ENCODE results near the gene ARL2.
"Not testable (repeated sequence)": the region's sequence is repeated elsewhere in the genome, so short reads cannot be mapped to it uniquely, and the experiment has no call there.

Gene ARL2

GRCh38 chr11:65013888-65014725 lies at the start of gene ARL2:
ARL2 (plus strand) TSS chr11:65014160; CDS start chr11:65014208, 48 bp downstream.
- in situ Hi-C loops (cut with MboI; ENCODE audit: low sequenced_read_pairs), result no loop called here

GRCh38 chr11:64967375-64967774 lies 46.6 kb upstream of the ARL2 start:
- in situ Hi-C loops (cut with MboI; ENCODE audit: low sequenced_read_pairs), result no loop called here

GRCh38 chr11:64969209-64969608 lies 44.8 kb upstream of the ARL2 start:
- in situ Hi-C loops (cut with MboI; ENCODE audit: low sequenced_read_pairs), result no loop called here

- in situ Hi-C loops (cut with MboI; ENCODE audit: low sequenced_read_pairs), result no loop called here
Measured at GRCh38 chr11:64970731-64971151, 43.2 kb upstream of the ARL2 start.

- in situ Hi-C loops (cut with MboI; ENCODE audit: low sequenced_read_pairs), result no loop called here
Measured at GRCh38 chr11:64971421-64972233, 42.3 kb upstream of the ARL2 start, which contains the start of gene MAJIN. MAJIN (minus strand) TSS chr11:64972108; CDS start chr11:64959405, 12,703 bp downstream.

GRCh38 chr11:64974124-64974523 lies 39.8 kb upstream of the ARL2 start:
- in situ Hi-C loops (cut with MboI; ENCODE audit: low sequenced_read_pairs), result no loop called here

- in situ Hi-C loops (cut with MboI; ENCODE audit: low sequenced_read_pairs), result no loop called here
Measured at GRCh38 chr11:64976651-64977050, 37.3 kb upstream of the ARL2 start.

- in situ Hi-C loops (cut with MboI; ENCODE audit: low sequenced_read_pairs), result not testable (repeated sequence)
Measured at GRCh38 chr11:64983339-64983738, 30.6 kb upstream of the ARL2 start.

GRCh38 chr11:64987998-64988854 lies 25.7 kb upstream of the ARL2 start:
- in situ Hi-C loops (cut with MboI; ENCODE audit: low sequenced_read_pairs), result no loop called here

- in situ Hi-C loops (cut with MboI; ENCODE audit: low sequenced_read_pairs), result no loop called here
Measured at GRCh38 chr11:64989416-64989815, 24.5 kb upstream of the ARL2 start.

GRCh38 chr11:64990222-64990923 lies 23.6 kb upstream of the ARL2 start:
- in situ Hi-C loops (cut with MboI; ENCODE audit: low sequenced_read_pairs), result no loop called here

GRCh38 chr11:64994318-64994717 lies 19.6 kb upstream of the ARL2 start:
- in situ Hi-C loops (cut with MboI; ENCODE audit: low sequenced_read_pairs), result no loop called here

- in situ Hi-C loops (cut with MboI; ENCODE audit: low sequenced_read_pairs), result no loop called here
Measured at GRCh38 chr11:64996327-64996709, 17.6 kb upstream of the ARL2 start.

GRCh38 chr11:64996710-64997380 lies 17.1 kb upstream of the ARL2 start, which contains the start of gene BATF2:
BATF2 (minus strand) TSS chr11:64996971; CDS start chr11:64996914, 57 bp downstream.
- in situ Hi-C loops (cut with MboI; ENCODE audit: low sequenced_read_pairs), result no loop called here

- in situ Hi-C loops (cut with MboI; ENCODE audit: low sequenced_read_pairs), result no loop called here
Measured at GRCh38 chr11:64998141-64998540, 15.8 kb upstream of the ARL2 start.

- in situ Hi-C loops (cut with MboI; ENCODE audit: low sequenced_read_pairs), result no loop called here
Measured at GRCh38 chr11:64998690-64999431, 15.1 kb upstream of the ARL2 start.

GRCh38 chr11:64999478-64999877 lies 14.5 kb upstream of the ARL2 start:
- in situ Hi-C loops (cut with MboI; ENCODE audit: low sequenced_read_pairs), result no loop called here

GRCh38 chr11:65002706-65003105 lies 11.3 kb upstream of the ARL2 start:
- in situ Hi-C loops (cut with MboI; ENCODE audit: low sequenced_read_pairs), result no loop called here

- in situ Hi-C loops (cut with MboI; ENCODE audit: low sequenced_read_pairs), result no loop called here
Measured at GRCh38 chr11:65003282-65003681, 10.7 kb upstream of the ARL2 start.

All from hTERT RPE-1 (cell line).